ENCODE data around the gene MTUS2. TPM values are rescaled to one million over a fixed set of nuclear protein-coding genes. Genes with fewer than 3 reads are reported as not detected.

MTUS2 gene
- total RNA-seq, 4 donors from 2014 or later = 0.20 to 1.6 (median 0.25) TPM; not detected in 1

DNA sequence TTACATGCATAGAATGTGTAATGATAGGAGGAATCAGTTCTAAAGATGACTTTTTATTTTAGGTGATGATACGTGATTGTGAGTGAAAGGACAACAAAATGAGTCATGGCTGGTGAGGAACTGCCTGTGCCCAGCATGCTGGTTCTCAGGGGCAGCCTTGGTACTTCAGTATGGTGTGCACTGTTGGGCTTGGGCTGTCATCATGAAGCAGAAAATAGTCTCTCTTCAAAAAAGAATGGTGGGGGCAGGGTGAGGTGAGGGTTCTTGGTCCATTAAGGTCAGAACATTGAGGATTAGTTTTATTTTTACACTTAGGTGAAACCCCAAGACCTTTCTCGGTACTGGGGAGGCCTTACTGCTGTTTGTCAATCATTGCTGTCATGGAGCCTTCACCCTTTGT lies 309.5 kb downstream of the MTUS2 start:
- in situ Hi-C loops (cut with MboI; ENCODE audit: low sequenced_read_pairs in 4 of 4) = no loop called here
- no peak overlapping the region for H3K27ac ChIP-seq

DNA sequence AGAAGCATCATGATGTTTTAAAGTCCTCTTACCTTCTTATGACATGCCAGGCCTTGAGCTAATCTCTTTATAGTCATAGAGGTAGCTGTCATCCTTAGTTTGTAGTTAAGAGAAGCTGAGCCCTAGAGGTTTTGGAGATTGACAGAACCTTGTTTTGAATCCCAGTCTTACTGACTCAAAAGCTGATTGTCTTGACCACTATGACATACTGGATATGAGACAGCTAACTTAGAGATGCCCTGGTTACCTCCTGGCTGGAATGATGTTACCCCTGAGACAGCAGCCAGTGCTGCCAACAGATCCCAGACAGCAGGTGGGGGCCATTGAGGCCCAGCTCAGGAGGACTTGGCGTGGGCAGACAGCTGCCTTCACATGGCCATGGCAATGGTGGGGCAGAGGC lies 311.0 kb downstream of the MTUS2 start:
- no peaks in the 10 kb centered on the region for H3K4me1 ChIP-seq
- no peak for TF ChIP-seq POLR2A (IDR thresholded peaks at IDR 0.05)
- TF ChIP-seq, protein P1, sequence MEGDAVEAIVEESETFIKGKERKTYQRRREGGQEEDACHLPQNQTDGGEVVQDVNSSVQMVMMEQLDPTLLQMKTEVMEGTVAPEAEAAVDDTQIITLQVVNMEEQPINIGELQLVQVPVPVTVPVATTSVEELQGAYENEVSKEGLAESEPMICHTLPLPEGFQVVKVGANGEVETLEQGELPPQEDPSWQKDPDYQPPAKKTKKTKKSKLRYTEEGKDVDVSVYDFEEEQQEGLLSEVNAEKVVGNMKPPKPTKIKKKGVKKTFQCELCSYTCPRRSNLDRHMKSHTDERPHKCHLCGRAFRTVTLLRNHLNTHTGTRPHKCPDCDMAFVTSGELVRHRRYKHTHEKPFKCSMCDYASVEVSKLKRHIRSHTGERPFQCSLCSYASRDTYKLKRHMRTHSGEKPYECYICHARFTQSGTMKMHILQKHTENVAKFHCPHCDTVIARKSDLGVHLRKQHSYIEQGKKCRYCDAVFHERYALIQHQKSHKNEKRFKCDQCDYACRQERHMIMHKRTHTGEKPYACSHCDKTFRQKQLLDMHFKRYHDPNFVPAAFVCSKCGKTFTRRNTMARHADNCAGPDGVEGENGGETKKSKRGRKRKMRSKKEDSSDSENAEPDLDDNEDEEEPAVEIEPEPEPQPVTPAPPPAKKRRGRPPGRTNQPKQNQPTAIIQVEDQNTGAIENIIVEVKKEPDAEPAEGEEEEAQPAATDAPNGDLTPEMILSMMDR (IDR thresholded peaks at IDR 0.05 in 4 of 5, conservative IDR thresholded peaks at IDR 0.05 in 1 of 5) = no peak
- no peak overlapping the region for H3K4me3 ChIP-seq
- ATAC-seq (no peak), DNase-seq (no peak)
- H3K36me3 ChIP-seq = no peaks in the 10 kb centered on the region
- in situ Hi-C loops (cut with MboI; ENCODE audit: low sequenced_read_pairs in 4 of 4) = no loop called here
- no peaks in the 10 kb centered on the region for H3K9me3 ChIP-seq
- no peak overlapping the region for H3K27ac ChIP-seq
- no peaks in the 10 kb centered on the region for H3K27me3 ChIP-seq
- intact Hi-C loops (cut with DNase I; ENCODE audit: low total_unique reads) = no loop called here

More for the DNA sequence above, 309.5 kb downstream of the MTUS2 start:
- intact Hi-C loops (cut with DNase I; ENCODE audit: low total_unique reads) = no loop called here
- no peaks in the 10 kb centered on the region for H3K4me1 ChIP-seq
- no peak overlapping the region for H3K4me3 ChIP-seq
- ATAC-seq (no peak), DNase-seq (no peak)
- no peak for TF ChIP-seq POLR2A (IDR thresholded peaks at IDR 0.05)
- TF ChIP-seq, protein P1 (IDR thresholded peaks at IDR 0.05 in 4 of 5, conservative IDR thresholded peaks at IDR 0.05 in 1 of 5) = no peak
- no peaks in the 10 kb centered on the region for H3K27me3 ChIP-seq
- H3K9me3 ChIP-seq = no peaks in the 10 kb centered on the region
- H3K36me3 ChIP-seq = no peaks in the 10 kb centered on the region

DNA sequence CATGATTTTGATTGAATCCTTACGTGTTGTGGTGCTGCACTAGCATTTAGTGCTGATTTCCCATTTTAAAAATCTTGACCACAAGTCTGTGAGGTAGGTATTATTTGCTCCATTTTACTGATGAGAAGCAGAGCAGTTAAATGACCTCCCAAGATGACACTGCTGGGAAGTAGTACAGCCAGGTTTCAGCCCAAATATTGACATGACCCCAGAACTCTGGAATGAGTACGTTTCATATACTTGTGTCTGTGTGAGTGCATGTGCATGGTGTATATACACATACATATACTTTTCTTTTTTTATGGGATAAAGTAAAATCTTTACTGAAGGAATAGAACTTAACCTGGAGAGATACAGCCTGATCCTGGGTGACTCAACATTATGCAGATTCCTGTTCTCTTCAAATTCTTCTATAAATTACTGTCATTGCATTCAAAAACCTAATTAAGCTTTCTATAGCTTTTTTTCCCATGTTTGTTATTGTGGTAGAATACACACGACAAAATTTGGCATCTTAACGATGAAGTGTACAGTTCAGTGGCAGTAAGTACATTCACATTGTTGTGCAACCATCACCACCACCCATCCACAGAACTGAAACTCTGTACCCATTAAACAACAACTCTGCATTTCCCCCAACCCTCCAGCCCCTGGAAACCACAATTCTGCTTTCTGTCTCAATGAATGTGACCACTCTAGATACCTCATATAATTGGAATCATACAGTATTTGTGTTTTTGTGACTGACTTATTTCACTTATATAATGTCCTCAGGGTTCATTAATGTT lies 311.9 kb downstream of the MTUS2 start:
- ATAC-seq = no peak
- TF ChIP-seq POLR2A (IDR thresholded peaks at IDR 0.05) = no peak
- TF ChIP-seq, protein P1 (IDR thresholded peaks at IDR 0.05 in 4 of 5, conservative IDR thresholded peaks at IDR 0.05 in 1 of 5) = no peak

DNA sequence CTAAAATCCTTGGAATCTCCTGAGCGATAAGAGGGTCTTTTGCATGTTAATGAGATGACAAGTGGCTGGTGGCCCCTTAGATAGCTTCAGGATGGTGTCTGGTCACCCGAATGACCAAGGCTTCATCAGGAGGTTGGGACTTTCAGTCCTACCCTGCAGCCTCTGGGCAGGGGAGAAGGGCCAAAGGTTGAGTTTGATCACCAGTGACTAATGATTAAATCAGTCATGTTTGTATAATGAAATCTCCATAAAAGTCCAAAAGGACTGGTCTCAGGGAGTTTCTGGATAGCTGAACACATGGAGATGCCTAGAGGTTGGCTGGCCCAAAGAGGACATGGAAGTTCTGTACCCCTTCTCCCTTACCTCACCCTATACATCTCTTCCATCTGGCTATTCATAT lies 316.2 kb downstream of the MTUS2 start:
- Histone ChIP-seq H3K27me3 (no peaks in the 10 kb centered on the region), H3K4me1 (no peaks in the 10 kb centered on the region), H3K36me3 (no peaks in the 10 kb centered on the region), H3K4me3 (no peak overlapping the region), H3K9me3 (no peaks in the 10 kb centered on the region), H3K27ac (no peak overlapping the region)
- no peak for TF ChIP-seq POLR2A (IDR thresholded peaks at IDR 0.05)
- TF ChIP-seq, protein P1 (IDR thresholded peaks at IDR 0.05 in 4 of 5, conservative IDR thresholded peaks at IDR 0.05 in 1 of 5) = no peak
- intact Hi-C loops (cut with DNase I; ENCODE audit: low total_unique reads) (no loop called here), in situ Hi-C loops (cut with MboI; ENCODE audit: low sequenced_read_pairs in 4 of 4) (no loop called here)
- ATAC-seq (no peak), DNase-seq (no peak)

More for the DNA sequence above, 311.9 kb downstream of the MTUS2 start:
- Histone ChIP-seq H3K4me3 (no peak overlapping the region), H3K4me1 (no peaks in the 10 kb centered on the region), H3K27ac (no peak overlapping the region), H3K27me3 (no peaks in the 10 kb centered on the region), H3K36me3 (no peaks in the 10 kb centered on the region), H3K9me3 (no peaks in the 10 kb centered on the region)
- intact Hi-C loops (cut with DNase I; ENCODE audit: low total_unique reads) = no loop called here
- no peak for DNase-seq
- in situ Hi-C loops (cut with MboI; ENCODE audit: low sequenced_read_pairs in 4 of 4) = no loop called here

All from gastrocnemius medialis (tissue), 4 donors.